Fibroblast of villous mesenchyme (primary cell): Measurements from ENCODE around the gene ACVR2A. TPM values are rescaled to one million over a fixed set of nuclear protein-coding genes. Genes with fewer than 3 reads are reported as not detected.

Experiments used
- DNase-seq: peaks from one replicate; pipeline ENCODE4 v3.0.0-alpha.2; 2010; ENCODE audit warnings: low read depth
- H3K4me3 ChIP-seq: 2 replicates; pipeline ENCODE4 v1.5.1; 2011; ENCODE audit warnings: low read depth, mild to moderate bottlenecking, low read length
- total RNA-seq: library from RNA; depleted of rRNA; stranded (reverse); fragments of >200 nt; gene quantifications from 2 replicates; pipeline ENCODE4 v1.2.3, GENCODE V29; 2012
- TF ChIP-seq, protein P1 (sequence below): IDR thresholded peaks from 2 replicates; pipeline ENCODE4 v1.5.1; 2012; ENCODE audit warnings: low read depth, mild to moderate bottlenecking, low read length; ENCODE audit not compliant: insufficient read depth

Gene ACVR2A
- total RNA-seq, 1 donor = 25.9 TPM

- TF ChIP-seq, protein P1, sequence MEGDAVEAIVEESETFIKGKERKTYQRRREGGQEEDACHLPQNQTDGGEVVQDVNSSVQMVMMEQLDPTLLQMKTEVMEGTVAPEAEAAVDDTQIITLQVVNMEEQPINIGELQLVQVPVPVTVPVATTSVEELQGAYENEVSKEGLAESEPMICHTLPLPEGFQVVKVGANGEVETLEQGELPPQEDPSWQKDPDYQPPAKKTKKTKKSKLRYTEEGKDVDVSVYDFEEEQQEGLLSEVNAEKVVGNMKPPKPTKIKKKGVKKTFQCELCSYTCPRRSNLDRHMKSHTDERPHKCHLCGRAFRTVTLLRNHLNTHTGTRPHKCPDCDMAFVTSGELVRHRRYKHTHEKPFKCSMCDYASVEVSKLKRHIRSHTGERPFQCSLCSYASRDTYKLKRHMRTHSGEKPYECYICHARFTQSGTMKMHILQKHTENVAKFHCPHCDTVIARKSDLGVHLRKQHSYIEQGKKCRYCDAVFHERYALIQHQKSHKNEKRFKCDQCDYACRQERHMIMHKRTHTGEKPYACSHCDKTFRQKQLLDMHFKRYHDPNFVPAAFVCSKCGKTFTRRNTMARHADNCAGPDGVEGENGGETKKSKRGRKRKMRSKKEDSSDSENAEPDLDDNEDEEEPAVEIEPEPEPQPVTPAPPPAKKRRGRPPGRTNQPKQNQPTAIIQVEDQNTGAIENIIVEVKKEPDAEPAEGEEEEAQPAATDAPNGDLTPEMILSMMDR = no peak
- no peak overlapping the region for H3K4me3 ChIP-seq
- DNase-seq = no peak
Measured at GRCh38 chr2:147913701-147914480, 69.1 kb downstream of the ACVR2A start.

- no peak for DNase-seq
- no peak overlapping the region for H3K4me3 ChIP-seq
- TF ChIP-seq, protein P1 = no peak
Measured at GRCh38 chr2:147916067-147916466, 71.2 kb downstream of the ACVR2A start.

GRCh38 chr2:147916723-147917122 lies 71.9 kb downstream of the ACVR2A start:
- H3K4me3 ChIP-seq = no peak overlapping the region
- DNase-seq = no peak
- TF ChIP-seq, protein P1 = no peak

- H3K4me3 ChIP-seq = no peak overlapping the region
- TF ChIP-seq, protein P1 = no peak
- DNase-seq = no peak
Measured at GRCh38 chr2:147917161-147917560, 72.3 kb downstream of the ACVR2A start.

DNA sequence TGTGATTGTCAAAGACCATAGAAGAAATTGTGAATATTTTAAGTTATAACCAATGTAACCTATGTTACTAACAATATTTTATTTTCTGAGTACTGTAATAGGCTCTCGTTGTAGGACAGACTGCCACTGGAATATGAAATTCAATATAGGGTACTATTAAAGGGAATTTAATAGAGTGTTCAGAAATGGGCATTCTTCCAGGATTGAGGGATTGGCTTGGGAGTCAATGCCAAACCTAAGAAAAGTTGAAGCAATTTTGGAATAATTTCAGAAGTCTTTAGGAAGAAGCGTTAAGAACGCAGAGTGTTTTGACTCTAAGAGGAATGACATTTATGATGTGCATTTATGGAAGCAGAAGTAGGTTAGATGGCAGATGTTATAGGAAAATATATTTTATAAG lies 79.0 kb downstream of the ACVR2A start:
- H3K4me3 ChIP-seq = no peak overlapping the region
- no peak for DNase-seq
- TF ChIP-seq, protein P1 = no peak

- no peak overlapping the region for H3K4me3 ChIP-seq
- no peak for DNase-seq
- TF ChIP-seq, protein P1 = no peak
Measured at GRCh38 chr2:147924647-147925046, 79.8 kb downstream of the ACVR2A start.

DNA sequence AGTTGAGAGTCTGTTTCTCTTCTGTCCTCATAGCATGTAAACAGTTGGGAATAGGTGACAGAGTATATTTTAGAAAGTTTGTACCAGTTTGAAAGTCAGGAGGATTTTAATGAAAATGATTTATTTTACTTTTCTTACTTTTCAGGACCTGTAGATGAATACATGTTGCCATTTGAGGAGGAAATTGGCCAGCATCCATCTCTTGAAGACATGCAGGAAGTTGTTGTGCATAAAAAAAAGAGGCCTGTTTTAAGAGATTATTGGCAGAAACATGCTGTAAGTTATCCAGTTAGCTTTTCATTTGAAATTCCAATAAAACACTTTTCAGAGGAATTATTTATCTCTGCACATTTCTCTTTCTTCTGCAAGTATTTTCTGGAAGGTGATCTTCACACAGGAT lies 81.1 kb downstream of the ACVR2A start:
- DNase-seq = no peak
- no peak overlapping the region for H3K4me3 ChIP-seq
- TF ChIP-seq, protein P1 = no peak
